Esophagus muscularis mucosa (tissue), 4 donors: Measurements from ENCODE around the gene SLC35F6.

ENCODE experiments used
- CTCF ChIP-seq, 3 experiments: fragments of 200-600 bp in 2 of 3; fragments of 450-650 bp in 1 of 3; sonication (generic) in 2 of 3; IDR thresholded peaks; one replicate each; pipeline ENCODE4 v1.5.1; 2017 to 2019; ENCODE audit warnings: antibody characterized with exemption in 3 of 3, mild to moderate bottlenecking in 2 of 3, moderate library complexity in 1 of 3
- EP300 ChIP-seq: sonication (generic); formaldehyde crosslinking; IDR thresholded peaks from one replicate; pipeline ENCODE4 v1.6.1; 2017; ENCODE audit warnings: antibody characterized with exemption
- POLR2A ChIP-seq: fragments of 450-650 bp; IDR thresholded peaks from one replicate; pipeline ENCODE4 v1.6.1; 2017; ENCODE audit warnings: antibody characterized with exemption, moderate library complexity, mild to moderate bottlenecking, low read depth
- POLR2AphosphoS5 ChIP-seq, 2 donors: sonication (generic); formaldehyde crosslinking; IDR thresholded peaks; one replicate each; pipeline ENCODE4 v1.6.1; 2017; ENCODE audit warnings: antibody characterized with exemption in 2 of 2

GRCh38 chr2:26801796-26802195, 37.7 kb downstream of the SLC35F6 start:
- TF ChIP-seq CTCF (IDR thresholded peaks at IDR 0.05) = no peak
- TF ChIP-seq EP300 = no peak
- TF ChIP-seq POLR2AphosphoS5 (IDR thresholded peaks at IDR 0.05) = no peak
- no peak for TF ChIP-seq POLR2A
